ENCODE data around the gene PTH1R.

DNA sequence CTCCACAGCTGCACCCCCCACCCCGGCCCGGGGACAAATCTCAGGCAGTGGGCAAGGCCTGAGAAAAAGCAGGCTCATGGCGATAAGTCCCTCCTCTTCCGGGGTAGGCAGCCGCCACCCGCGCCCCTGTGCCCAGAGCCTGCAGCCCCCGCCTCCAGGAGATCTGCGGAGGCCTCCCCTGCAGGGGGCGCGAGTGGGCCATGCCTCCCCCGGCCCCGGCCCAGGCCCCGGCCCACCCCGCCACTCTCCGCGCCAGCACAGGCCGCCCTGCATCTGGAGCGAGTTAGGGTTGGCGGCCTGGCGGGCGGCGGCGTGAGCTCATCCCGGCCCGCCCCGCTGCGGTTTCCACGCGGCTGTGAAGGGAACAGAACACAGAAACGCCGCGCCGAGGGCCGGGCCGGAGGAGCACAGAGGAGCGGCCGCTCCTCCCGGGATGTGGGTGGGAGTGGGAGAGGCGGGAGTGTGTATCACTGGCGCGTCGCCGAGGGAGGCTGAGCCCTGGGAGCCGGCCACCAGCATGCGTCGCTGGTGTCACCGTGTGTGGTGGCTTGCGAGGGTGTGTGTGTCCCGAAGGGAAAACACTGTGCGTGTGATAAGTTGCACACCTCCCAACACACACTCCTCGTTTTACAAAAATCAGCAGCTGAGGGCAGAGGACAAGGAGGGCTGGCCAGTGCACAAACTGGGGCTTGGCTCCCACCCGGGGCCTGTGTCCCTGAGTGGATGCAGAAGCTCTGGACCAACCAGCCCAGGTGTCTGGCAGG is 31.5 kb upstream of the PTH1R start:
- TF ChIP-seq, protein P1, sequence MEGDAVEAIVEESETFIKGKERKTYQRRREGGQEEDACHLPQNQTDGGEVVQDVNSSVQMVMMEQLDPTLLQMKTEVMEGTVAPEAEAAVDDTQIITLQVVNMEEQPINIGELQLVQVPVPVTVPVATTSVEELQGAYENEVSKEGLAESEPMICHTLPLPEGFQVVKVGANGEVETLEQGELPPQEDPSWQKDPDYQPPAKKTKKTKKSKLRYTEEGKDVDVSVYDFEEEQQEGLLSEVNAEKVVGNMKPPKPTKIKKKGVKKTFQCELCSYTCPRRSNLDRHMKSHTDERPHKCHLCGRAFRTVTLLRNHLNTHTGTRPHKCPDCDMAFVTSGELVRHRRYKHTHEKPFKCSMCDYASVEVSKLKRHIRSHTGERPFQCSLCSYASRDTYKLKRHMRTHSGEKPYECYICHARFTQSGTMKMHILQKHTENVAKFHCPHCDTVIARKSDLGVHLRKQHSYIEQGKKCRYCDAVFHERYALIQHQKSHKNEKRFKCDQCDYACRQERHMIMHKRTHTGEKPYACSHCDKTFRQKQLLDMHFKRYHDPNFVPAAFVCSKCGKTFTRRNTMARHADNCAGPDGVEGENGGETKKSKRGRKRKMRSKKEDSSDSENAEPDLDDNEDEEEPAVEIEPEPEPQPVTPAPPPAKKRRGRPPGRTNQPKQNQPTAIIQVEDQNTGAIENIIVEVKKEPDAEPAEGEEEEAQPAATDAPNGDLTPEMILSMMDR (IDR thresholded peaks at IDR 0.05): peak; percentile 80
- no peak for TF ChIP-seq ZFX (IDR thresholded peaks at IDR 0.05; ENCODE audit: borderline replicate concordance)

All from 22Rv1 (cell line).